ENCODE data around the gene PTPRD. TPM values are rescaled to one million over a fixed set of nuclear protein-coding genes. Genes with fewer than 3 reads are reported as not detected.

Gene PTPRD
- total RNA-seq, 1 experiment from 2014 or later: 69.6 TPM

DNA sequence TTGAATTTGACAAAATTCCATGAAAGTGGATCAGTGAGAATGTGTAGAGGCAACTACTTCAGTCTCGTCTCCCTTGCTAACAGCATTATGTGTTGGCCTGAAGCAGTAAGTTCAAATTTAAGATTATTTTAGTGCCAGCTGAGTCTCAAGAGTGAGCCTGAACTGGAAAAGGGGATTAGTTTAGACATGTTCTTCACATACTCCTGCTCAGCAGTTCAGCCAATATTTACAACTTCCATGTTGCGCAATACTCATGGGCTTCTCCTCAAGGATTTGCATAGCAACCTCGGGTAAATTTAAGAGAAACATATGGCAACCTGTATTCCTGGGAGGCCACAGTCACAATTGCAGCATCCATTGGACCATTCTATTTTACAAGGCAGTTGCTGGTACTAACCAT is 553.8 kb downstream of the PTPRD start:
- Mint-ChIP-seq H3K27me3 (ENCODE audit: low read depth) (peaks cover 30% of the 10 kb centered on the region), H3K27ac (no peak overlapping the region), H3K4me3 (no peak overlapping the region), H3K36me3 (no peaks in the 10 kb centered on the region), H3K9me3 (no peaks in the 10 kb centered on the region), H3K4me1 (peaks cover 26% of the 10 kb centered on the region)
- ChIA-PET POLR2A (no interaction called here), CTCF (interaction anchor here (1.2 to 2.5 kb wide), 3 partner anchors 13 to 210 kb away, joined by 3 to 20 read pairs (median 8); no protein-coding TSS in a partner anchor)
- TF ChIP-seq MLX (CRISPR knock-in tag; IDR thresholded peaks at IDR 0.05) (no peak), ZBTB43 (CRISPR knock-in tag; IDR thresholded peaks at IDR 0.05) (no peak), SOX15 (CRISPR knock-in tag; IDR thresholded peaks at IDR 0.05) (no peak), GRHL2 (CRISPR knock-in tag; IDR thresholded peaks at IDR 0.05; ENCODE audit: insufficient replicate concordance, severe bottlenecking) (no peak), FOXP4 (CRISPR knock-in tag; IDR thresholded peaks at IDR 0.05) (no peak), SP1 (CRISPR knock-in tag; conservative IDR thresholded peaks at IDR 0.05) (no peak)
- TF ChIP-seq, protein P1, sequence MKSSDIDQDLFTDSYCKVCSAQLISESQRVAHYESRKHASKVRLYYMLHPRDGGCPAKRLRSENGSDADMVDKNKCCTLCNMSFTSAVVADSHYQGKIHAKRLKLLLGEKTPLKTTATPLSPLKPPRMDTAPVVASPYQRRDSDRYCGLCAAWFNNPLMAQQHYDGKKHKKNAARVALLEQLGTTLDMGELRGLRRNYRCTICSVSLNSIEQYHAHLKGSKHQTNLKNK (CRISPR knock-in tag; IDR thresholded peaks at IDR 0.05): no peak
- TF ChIP-seq, protein P2, sequence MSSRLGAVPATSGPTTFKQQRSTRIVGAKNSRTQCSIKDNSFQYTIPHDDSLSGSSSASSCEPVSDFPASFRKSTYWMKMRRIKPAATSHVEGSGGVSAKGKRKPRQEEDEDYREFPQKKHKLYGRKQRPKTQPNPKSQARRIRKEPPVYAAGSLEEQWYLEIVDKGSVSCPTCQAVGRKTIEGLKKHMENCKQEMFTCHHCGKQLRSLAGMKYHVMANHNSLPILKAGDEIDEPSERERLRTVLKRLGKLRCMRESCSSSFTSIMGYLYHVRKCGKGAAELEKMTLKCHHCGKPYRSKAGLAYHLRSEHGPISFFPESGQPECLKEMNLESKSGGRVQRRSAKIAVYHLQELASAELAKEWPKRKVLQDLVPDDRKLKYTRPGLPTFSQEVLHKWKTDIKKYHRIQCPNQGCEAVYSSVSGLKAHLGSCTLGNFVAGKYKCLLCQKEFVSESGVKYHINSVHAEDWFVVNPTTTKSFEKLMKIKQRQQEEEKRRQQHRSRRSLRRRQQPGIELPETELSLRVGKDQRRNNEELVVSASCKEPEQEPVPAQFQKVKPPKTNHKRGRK (CRISPR knock-in tag; IDR thresholded peaks at IDR 0.05; ENCODE audit: borderline replicate concordance): no peak
- DNase-seq (ENCODE audit: low spot score): no peak
- no peak for ATAC-seq

GRCh38 chr9:10055886-10056395 is 556.9 kb downstream of the PTPRD start:
- Mint-ChIP-seq H3K4me1 (peaks cover 21% of the 10 kb centered on the region), H3K36me3 (no peaks in the 10 kb centered on the region), H3K4me3 (no peak overlapping the region), H3K27ac (no peak overlapping the region), H3K27me3 (ENCODE audit: low read depth) (peaks cover 56% of the 10 kb centered on the region), H3K9me3 (no peaks in the 10 kb centered on the region)
- no peak for ATAC-seq
- POLR2A ChIA-PET: no interaction called here
- CTCF ChIA-PET: interaction anchor here (0.9 to 1.2 kb wide), 3 partner anchors 10 to 213 kb away, joined by 4 to 7 read pairs (median 4); no protein-coding TSS in a partner anchor
- no peak for DNase-seq (ENCODE audit: low spot score)
- TF ChIP-seq AR (CRISPR knock-in tag; IDR thresholded peaks at IDR 0.05) (no peak), ZNF232 (CRISPR knock-in tag; IDR thresholded peaks at IDR 0.05) (no peak), KAT7 (CRISPR knock-in tag; IDR thresholded peaks at IDR 0.05; ENCODE audit: borderline replicate concordance) (no peak), ZNF121 (CRISPR knock-in tag; IDR thresholded peaks at IDR 0.05) (no peak), PRDM15 (CRISPR knock-in tag; IDR thresholded peaks at IDR 0.05) (no peak)
- TF ChIP-seq, protein P3, sequence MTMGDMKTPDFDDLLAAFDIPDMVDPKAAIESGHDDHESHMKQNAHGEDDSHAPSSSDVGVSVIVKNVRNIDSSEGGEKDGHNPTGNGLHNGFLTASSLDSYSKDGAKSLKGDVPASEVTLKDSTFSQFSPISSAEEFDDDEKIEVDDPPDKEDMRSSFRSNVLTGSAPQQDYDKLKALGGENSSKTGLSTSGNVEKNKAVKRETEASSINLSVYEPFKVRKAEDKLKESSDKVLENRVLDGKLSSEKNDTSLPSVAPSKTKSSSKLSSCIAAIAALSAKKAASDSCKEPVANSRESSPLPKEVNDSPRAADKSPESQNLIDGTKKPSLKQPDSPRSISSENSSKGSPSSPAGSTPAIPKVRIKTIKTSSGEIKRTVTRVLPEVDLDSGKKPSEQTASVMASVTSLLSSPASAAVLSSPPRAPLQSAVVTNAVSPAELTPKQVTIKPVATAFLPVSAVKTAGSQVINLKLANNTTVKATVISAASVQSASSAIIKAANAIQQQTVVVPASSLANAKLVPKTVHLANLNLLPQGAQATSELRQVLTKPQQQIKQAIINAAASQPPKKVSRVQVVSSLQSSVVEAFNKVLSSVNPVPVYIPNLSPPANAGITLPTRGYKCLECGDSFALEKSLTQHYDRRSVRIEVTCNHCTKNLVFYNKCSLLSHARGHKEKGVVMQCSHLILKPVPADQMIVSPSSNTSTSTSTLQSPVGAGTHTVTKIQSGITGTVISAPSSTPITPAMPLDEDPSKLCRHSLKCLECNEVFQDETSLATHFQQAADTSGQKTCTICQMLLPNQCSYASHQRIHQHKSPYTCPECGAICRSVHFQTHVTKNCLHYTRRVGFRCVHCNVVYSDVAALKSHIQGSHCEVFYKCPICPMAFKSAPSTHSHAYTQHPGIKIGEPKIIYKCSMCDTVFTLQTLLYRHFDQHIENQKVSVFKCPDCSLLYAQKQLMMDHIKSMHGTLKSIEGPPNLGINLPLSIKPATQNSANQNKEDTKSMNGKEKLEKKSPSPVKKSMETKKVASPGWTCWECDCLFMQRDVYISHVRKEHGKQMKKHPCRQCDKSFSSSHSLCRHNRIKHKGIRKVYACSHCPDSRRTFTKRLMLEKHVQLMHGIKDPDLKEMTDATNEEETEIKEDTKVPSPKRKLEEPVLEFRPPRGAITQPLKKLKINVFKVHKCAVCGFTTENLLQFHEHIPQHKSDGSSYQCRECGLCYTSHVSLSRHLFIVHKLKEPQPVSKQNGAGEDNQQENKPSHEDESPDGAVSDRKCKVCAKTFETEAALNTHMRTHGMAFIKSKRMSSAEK (CRISPR knock-in tag; IDR thresholded peaks at IDR 0.05; ENCODE audit: borderline replicate concordance): no peak
